Measurements from ENCODE around the gene ASAP2.

Gene ASAP2

GRCh38 chr2:9310377-9310776 lies 103.8 kb downstream of the ASAP2 start:
- no peak for TF ChIP-seq TAF1 (IDR thresholded peaks at IDR 0.05; ENCODE audit: borderline replicate concordance, insufficient read depth, low read length)
- no peak for TF ChIP-seq FOXP2 (optimal IDR thresholded peaks at IDR 0.05; ENCODE audit: borderline replicate concordance, extremely low read depth, extremely low read length, insufficient read depth)
- no peak for TF ChIP-seq POLR2AphosphoS5 (IDR thresholded peaks at IDR 0.05; ENCODE audit: low read depth, low read length)
- no peak for TF ChIP-seq SIN3A (IDR thresholded peaks at IDR 0.05; ENCODE audit: borderline replicate concordance, insufficient read depth, low read length)
- no peak for TF ChIP-seq REST (IDR thresholded peaks at IDR 0.05; ENCODE audit: insufficient read depth in 1 of 2, low read depth in 2 of 2, low read length in 2 of 2)

GRCh38 chr2:9310798-9311197 lies 104.2 kb downstream of the ASAP2 start:
- TF ChIP-seq FOXP2 (optimal IDR thresholded peaks at IDR 0.05; ENCODE audit: borderline replicate concordance, extremely low read depth, extremely low read length, insufficient read depth) (no peak), TAF1 (IDR thresholded peaks at IDR 0.05; ENCODE audit: borderline replicate concordance, insufficient read depth, low read length) (no peak), SIN3A (IDR thresholded peaks at IDR 0.05; ENCODE audit: borderline replicate concordance, insufficient read depth, low read length) (no peak), REST (IDR thresholded peaks at IDR 0.05; ENCODE audit: insufficient read depth in 1 of 2, low read depth in 2 of 2, low read length in 2 of 2) (no peak), POLR2AphosphoS5 (IDR thresholded peaks at IDR 0.05; ENCODE audit: low read depth, low read length) (no peak)

- TF ChIP-seq POLR2AphosphoS5 (IDR thresholded peaks at IDR 0.05; ENCODE audit: low read depth, low read length) (no peak), REST (IDR thresholded peaks at IDR 0.05; ENCODE audit: insufficient read depth in 1 of 2, low read depth in 2 of 2, low read length in 2 of 2) (no peak), SIN3A (IDR thresholded peaks at IDR 0.05; ENCODE audit: borderline replicate concordance, insufficient read depth, low read length) (no peak), FOXP2 (optimal IDR thresholded peaks at IDR 0.05; ENCODE audit: borderline replicate concordance, extremely low read depth, extremely low read length, insufficient read depth) (no peak), TAF1 (IDR thresholded peaks at IDR 0.05; ENCODE audit: borderline replicate concordance, insufficient read depth, low read length) (no peak)
Observed at GRCh38 chr2:9311488-9311887, 104.9 kb downstream of the ASAP2 start.

- TF ChIP-seq POLR2AphosphoS5 (IDR thresholded peaks at IDR 0.05; ENCODE audit: low read depth, low read length) (no peak), REST (IDR thresholded peaks at IDR 0.05; ENCODE audit: insufficient read depth in 1 of 2, low read depth in 2 of 2, low read length in 2 of 2) (no peak), SIN3A (IDR thresholded peaks at IDR 0.05; ENCODE audit: borderline replicate concordance, insufficient read depth, low read length) (no peak), TAF1 (IDR thresholded peaks at IDR 0.05; ENCODE audit: borderline replicate concordance, insufficient read depth, low read length) (no peak), FOXP2 (optimal IDR thresholded peaks at IDR 0.05; ENCODE audit: borderline replicate concordance, extremely low read depth, extremely low read length, insufficient read depth) (no peak)
Observed at GRCh38 chr2:9312591-9312990, 106.0 kb downstream of the ASAP2 start.

GRCh38 chr2:9313443-9313842 lies 106.8 kb downstream of the ASAP2 start:
- TF ChIP-seq SIN3A (IDR thresholded peaks at IDR 0.05; ENCODE audit: borderline replicate concordance, insufficient read depth, low read length) = no peak
- TF ChIP-seq FOXP2 (optimal IDR thresholded peaks at IDR 0.05; ENCODE audit: borderline replicate concordance, extremely low read depth, extremely low read length, insufficient read depth) = no peak
- TF ChIP-seq POLR2AphosphoS5 (IDR thresholded peaks at IDR 0.05; ENCODE audit: low read depth, low read length) = no peak
- TF ChIP-seq REST (IDR thresholded peaks at IDR 0.05; ENCODE audit: insufficient read depth in 1 of 2, low read depth in 2 of 2, low read length in 2 of 2) = no peak
- TF ChIP-seq TAF1 (IDR thresholded peaks at IDR 0.05; ENCODE audit: borderline replicate concordance, insufficient read depth, low read length) = no peak

All from PFSK-1 (cell line).